Measurements from ENCODE around the gene NPLOC4.
"Not testable (repeated sequence)": the region's sequence is repeated elsewhere in the genome, so short reads cannot be mapped to it uniquely, and the experiment has no call there.

The NPLOC4 gene

DNA sequence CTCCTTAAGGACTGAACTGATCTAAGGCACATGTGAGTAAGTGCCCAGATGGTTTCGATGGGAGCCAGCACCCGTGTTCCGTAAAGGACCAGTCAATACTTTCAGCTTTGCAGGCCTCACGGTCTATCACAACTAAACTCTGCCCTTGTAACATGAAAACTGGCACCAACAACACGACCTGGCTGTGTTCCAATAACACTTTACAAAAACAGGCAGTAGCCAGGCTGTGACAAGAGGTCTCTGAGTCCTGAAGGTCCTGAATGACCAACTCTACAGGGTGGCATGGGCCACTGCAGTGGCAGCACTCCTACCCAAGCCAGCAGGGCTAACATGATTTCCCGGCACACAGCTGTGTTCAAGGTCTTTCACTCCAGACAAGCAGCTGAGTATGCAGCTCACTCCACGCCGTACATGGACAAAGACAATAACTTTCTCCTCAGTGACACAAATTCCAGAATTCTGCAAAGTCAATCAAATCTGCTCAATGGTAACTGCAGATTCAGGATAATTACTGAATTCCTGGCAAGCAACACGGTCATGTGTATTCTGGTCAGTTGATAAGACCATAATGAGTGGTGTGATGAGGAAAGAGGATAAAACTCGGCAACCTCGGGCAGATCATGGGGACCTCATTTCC, 15.3 kb downstream of the NPLOC4 start:
- no peak for DNase-seq

DNA sequence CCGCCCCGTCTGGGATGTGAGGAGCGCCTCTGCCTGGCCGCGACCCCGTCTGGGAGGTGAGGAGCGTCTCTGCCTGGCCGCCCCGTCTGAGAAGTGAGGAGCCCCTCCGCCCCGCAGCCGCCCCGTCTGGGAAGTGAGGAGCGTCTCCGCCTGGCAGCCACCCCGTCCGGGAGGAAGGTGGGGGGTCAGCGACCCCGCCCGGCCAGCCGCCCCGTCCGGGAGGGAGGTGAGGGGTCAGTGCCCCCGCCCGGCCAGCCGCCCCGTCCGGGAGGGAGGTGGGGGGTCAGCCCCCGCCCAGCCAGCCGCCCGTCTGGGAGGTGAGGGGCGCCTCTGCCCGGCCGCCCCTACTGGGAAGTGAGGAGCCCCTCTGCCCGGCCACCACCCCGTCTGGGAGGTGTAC, 18.6 kb downstream of the NPLOC4 start:
- not testable (repeated sequence) for DNase-seq

DNA sequence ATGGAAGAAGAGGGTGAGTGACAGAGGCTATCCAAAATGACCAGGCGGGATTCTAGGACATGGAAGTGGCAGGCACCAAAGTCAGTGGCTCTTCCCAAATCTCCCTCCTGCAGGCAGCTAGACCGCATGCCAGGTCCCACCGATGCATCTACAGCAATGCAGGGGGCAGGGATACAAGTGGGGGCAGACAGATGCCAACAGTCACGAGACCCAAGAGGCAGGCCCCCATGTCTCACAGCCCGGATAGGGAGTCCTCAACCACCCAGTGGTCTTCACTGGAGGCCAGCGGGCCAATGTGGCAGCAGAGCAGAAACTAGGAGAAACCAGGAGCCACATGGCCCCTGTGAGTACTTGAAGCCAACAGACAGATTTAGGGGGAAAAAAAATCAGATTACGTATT, 20.0 kb downstream of the NPLOC4 start:
- DNase-seq: no peak

DNA sequence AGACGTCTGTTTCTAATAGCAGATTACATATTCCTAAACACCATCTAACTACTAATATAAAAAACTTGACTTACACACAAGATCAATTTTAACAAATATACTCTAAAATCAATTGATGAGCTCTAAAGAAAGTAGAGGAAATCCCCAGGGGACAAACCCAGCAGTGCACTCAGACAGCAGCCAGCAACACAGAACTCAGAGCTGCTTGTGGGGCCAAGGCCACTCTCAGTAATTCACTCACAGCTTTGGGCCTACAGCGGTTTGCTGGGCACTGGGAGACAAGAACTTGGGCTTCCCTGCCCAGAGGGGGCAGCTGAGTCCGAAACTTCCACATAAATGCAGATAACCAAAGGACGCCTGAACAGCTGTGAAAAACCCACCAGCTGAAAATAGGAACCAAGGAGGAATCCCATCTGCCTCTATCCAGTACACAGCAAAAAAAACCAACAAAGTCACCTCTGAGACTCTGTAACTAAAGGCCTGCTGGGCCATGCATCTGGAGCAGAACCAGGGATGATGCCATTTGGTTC, 21.4 kb downstream of the NPLOC4 start:
- DNase-seq: no peak

DNA sequence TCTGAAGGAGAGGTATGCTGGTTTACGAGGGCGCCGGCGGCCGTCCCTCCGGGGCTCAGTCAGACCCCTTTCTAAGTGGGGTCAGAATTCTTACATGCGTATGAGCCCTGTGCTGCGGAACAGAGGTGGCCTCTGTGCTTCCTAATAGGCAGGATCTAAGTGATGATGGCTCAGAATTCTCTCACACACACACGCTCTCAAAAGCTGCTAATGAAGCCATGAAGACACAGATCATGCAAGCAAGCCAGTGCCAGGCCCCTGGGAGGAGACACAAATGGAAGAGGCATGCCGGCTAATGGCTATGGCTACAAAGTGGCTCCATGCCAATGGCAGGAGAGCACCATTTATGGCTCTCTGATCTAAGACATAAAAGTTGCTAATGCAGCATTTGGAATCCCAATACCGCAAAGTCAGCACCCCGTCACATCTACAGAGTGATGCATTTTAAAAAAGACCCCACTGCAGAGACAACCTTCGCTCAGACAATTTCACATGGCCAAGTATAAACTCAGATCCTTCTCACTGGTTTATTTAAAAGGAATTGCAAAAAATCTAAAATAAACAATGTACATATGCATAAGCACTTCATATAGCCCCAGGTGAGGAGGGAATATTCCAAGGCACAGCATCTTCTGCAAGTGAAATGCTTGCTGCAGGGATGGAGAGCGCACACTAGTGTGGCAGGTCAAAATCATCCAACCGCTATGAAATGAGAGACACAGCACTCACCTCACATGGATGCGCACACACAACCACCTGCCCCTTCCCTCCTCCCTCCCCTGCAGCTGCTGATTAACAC, 24.5 kb downstream of the NPLOC4 start:
- DNase-seq: no peak

DNA sequence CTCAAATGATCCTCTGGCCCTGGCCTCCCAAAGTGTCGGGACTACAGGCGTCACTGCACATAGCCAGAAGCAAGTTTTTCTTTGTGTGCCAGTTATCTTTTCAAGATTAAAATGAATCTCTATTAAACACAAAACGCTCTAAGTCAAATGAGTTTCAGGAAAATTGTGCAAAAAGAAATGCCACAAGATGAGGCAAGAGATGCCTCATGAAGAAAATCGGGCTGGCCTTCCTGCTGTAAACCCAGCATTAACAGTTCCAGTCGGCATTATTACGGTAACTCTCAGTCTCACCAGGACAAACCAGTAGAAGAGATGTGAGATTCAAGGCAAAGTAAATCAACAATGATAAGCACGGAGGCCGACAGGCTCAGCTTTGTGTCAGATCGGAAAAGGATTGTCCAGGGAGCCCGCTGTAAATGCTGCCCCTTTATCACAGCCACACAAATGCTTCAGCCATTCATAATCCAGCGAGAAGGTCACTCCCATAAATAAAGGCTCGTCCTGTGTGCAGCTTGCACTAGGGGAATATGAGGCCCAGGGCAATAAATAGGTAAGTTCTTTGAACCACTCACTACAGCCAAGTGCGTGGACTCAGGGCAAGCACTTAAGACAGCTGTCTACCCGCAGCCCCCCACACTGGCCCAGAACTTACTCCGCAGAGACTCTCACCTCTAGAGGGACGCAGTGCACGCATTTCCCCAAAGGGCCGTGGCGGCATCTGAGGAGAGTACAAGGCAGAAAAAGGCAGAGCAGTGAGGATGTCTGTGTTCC, 27.2 kb downstream of the NPLOC4 start:
- no peak for DNase-seq

DNA sequence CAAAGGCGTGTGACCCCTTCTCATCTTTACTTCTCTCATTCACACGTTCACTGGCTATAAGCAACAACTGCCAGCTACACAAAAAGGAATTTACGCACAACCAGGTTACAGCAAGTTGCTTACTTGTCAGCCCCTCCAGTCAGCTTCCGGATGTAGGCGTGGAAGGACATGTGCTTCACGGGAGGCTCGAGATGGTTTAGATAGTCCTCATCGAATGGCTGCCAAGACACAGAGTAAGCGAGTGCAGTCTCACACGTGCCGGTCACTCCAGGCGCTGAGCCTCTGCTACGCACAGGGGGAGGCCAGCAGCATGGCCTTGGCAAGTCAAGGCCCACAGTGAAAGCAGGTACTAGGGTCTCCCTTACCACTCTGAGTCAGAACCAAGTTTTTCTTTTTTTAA, 28.3 kb downstream of the NPLOC4 start:
- no peak for DNase-seq

DNA sequence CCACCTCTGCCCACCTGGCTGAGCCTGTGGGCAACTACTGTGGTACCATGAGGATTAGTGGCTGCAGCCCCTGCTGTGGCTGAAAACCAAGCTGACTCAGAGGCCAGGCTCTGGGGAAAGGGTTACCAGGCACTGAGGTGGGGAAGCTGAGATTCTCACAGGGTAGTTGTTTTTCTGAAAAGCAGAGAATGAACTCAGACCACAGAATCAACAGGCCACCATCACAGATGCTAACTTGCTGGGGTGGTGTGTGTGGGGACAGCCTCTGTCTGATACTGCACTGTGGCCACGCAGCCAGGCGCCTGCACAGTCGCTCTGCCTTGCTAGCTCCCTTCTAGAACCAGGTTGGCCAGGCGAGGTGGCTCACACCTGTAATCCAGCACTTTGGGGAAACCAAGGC, 28.8 kb downstream of the NPLOC4 start:
- no peak for DNase-seq

DNA sequence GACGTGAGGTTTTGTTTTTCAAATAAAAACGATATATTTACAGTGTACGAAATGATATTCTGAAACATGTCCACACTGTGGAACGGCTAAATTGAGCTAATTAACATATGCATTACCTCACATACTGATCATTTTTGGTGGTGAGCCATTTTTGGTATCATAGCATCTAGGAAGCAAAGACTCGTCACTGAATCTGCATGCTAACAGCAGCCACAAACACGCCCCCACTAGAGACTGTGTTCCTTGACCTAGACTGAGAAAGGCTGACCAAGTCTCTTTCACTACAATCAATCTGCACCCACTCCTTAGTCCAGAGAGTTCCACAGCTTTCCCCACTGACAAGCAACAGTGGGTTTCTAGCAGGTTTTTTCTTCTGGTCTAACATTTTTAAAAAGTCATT, 29.5 kb downstream of the NPLOC4 start:
- DNase-seq: no peak

DNA sequence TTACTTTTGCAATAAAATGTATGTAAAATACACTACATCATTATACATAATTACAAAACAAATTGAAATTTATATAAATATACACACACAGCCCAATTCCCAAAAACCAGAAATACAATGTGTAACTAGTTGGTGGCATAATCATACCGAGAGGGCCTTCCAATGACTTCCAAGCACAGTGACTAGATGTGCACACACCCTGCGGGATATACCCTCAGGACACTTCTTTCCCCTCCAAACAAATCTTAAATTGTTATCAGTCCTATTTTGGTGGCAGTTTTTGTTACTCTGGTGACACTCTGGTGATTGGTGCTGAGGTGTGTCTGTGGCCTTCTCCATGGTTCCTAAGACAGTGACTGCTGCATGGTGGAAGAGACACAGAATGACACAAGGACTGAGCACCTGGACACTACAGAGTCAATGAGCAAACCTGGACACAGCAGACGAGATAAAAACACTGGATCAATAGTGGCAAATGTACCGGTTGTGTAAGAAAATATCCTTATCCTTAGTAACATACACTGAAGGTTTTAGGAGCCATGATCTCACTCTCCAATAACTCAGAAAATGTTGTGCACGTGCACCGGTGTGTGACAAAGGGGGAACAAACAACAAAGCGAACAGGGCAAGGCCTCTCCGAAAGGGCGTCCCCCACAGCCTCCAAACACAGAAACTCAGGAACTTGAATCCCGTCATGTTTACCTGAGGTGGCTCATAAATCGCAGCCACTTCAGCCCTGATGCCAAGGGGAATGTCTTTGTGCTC, 32.9 kb downstream of the NPLOC4 start:
- no peak for DNase-seq

DNA sequence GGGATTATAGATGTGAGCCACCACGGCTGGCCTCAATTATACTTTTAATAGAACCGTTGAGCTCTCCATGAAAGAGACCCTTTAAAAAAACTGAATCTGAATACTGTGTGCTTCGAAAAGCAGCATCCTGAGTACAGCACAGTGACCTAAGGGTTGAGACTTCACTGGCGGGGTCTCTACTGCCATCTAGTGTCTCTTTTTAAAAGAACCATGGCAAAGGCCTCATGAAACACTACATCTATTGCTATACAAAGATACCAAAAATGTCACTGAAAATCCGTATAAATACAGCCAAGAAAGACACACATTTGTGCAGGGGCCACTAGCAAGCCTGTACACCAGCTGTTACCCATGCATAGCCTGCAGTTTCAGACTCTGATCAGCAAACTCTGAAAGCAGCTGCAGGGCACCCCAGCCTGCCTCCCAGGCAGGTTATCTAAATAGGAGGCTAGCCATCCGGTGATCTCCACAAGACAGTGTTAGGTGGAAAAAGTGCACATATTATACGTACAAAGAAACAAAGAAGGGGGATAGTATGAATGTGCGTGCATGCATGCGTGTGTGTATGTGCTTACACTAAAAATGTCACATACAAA, 35.3 kb downstream of the NPLOC4 start:
- DNase-seq: peak; percentile 73

DNA sequence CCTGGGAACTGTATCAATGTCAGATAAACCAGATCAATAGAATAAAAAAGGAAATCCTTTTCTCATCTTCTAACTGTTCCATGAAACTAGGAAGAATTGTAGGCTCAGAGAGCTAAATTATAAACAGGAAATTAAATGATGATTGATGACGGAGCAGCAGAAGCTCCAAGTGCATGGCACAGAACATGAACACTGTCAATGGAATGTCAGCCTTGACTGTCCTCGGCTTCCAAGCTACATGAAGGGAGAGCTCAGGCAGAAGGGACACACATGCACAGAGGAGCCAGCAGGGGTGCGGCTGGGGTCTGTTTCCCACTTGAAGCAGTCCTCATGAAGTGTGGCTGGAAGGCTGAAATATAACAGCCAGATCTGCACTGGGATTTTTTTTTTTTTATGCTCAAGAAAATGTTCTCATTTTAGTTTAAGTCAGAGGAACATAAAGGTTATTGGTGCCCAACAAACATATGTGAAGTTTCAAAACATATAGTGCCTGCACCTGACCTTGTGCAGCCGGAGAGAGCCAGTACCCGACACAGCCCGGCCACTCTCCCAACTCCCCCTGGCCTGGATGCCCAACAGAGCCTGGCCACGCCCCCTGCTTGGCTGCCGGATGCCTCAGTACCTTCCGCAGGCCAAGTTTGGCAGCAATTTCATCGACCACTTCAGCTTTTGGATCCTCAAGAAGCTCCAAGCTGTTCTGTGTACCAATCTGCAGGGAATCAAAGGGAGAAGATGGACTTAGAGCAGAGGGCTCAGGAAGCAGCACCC, 37.0 kb downstream of the NPLOC4 start:
- no peak for DNase-seq

DNA sequence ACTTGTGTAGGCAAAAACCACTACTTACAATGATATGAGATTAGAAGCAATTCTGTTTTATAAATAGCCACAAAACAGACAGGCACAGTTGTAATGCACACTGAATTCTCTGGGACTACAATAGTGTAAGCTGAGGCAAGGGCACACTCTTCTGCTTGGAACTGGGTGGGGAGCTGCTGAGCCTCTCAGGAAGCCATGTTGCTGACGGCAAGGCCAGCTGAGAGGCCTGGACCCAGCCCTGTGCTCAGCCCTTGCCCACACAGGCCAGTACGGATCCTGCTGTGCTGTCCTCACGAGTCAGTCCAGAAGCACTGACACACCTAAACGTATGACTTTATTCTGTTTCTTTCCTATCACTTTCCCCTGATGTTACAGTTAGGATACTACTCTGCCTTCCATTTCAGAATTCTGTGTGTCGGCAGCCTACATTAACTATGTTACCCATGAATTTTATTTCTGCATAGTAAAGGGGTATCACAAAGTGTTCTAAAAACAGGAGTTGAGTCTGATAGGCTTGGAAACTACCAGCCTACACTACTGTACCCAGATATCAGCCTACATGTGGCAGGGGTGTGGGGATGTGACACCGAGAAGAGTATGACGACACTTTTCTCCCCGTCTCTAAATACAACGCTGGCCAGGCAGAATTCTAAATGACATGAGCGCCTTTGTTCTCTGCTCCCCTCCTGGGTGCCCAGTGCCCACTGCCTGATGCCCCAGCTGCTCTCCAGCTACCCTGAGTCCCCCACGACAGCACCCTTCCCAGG, 43.6 kb downstream of the NPLOC4 start:
- DNase-seq: no peak

DNA sequence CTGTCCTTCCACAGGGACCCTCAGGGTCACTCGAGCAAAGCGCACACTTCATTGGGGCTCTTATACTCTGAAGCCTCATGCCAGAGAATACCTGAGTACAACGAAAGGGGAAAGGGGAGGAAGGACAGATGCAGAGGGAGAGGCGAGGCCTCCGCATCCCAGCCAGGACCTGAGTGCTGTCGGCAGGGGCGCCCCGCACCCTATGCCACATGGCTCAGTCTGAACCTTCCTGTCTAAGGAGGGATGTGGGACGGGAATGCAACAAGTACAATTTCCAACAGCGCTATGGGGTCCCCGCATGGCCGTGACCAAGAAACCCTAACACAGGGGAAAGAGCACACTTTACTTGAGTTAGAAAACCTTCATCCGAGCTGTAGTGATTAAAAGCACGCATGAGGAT, 44.9 kb downstream of the NPLOC4 start:
- DNase-seq: no peak

DNA sequence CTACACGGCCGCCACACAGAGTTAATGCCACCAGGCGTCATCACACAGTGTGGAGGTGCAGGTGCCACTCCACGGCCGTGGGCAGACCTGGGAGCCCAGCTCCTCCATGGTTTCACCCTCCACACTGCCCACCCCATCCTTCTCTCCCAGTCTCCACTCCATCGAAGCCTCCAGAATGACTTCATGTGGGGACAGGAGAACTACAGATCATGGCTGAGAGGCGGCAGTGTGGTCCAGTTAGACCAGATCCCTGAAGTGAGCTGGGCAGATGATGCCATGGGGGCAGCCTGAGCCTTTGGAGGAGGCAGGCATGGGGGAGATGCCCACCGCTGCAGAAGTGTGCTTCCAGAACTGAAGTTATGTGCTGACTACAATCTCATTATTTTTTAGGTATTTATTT, 46.8 kb downstream of the NPLOC4 start:
- no peak for DNase-seq

DNA sequence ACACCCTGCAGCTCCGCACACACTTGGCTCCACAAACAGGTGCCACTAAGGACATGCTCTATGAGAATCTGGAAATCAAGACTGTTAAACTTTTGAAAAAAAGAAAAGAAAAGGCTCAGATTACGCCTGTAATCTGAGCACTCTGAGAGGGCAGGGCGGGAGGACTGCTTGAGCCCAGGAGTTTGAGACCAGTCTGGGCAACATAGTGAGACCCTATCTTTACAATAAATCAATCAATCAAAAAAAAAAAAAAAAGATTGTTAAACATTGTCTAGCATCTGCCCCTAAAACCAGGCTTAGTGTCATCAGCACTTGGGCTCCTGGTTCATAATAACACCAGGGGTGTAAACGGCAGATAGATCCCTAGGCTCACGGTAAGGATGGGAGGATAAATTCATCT, 47.3 kb downstream of the NPLOC4 start:
- DNase-seq: no peak

DNA sequence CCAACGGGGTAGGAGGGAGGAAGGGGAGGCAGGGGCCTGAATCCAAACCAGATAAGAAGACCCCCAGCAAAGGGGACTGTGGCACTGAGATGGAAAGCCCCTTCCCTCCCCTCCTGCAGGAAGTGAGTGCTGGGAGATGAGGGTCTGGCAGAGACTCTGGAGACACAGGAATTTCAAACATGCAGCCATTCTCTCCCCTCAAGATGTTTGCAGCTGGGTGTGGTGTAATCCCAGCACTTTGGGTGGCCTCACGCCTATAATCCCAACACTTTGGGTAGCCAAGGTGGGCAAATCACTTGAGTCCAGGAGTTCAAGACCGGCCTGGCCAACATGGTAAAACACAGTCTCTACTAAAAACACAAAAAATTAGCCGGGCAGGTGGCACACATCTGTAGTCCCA, 50.8 kb downstream of the NPLOC4 start:
- no peak for DNase-seq

DNA sequence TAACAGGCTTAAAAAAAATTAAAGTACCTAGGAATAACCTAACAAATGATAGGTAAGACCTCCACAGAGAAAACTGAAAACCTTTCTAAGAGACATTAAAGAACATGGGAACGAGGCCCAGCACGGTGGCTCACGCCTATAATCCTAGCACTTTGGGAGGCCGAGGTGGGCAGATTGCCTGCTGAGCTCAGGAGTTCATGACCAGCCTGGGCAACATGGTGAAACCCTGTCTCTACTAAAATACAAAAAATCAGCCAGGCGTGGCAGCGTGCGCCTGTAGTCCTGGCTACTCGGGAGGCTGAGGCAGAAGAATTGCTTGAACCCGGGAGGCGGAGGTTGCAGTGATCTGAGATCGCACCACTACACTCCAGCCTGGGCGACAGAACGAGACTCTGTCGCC, 52.1 kb downstream of the NPLOC4 start:
- not testable (repeated sequence) for DNase-seq

DNA sequence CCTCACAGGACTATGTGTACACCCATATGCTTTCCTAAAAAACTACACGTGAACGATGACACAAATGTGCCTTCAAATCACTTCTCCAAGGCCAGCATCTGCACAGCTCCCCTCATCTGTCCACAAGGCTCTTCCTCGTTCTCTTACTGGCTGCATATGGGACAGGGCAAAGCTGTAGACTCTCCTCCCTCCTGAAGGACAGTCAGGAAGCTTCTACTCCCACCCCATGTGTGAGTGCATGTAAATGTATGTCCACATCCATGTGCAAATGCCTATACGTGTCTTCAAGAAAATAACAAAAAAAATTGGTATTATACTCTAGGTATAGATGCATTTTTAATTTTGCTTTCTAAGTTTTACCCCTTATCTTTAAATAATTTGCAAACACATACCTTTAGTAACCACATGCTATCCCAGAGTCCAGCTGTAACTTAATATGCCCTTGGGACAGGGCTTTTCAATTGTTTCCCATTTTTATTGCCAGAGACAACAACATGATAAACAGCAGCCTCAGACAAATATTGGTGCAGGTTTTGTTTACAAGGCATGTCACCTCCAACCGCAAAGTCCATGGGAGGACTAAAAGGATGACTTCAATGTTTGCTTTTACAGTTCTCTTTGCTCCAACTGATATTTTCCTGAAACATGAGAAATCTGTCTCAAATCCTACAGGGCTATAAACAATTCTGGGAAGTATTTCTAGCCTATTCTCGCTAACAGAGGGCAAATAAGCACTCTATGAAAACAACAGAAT, 53.1 kb downstream of the NPLOC4 start:
- no peak for DNase-seq

DNA sequence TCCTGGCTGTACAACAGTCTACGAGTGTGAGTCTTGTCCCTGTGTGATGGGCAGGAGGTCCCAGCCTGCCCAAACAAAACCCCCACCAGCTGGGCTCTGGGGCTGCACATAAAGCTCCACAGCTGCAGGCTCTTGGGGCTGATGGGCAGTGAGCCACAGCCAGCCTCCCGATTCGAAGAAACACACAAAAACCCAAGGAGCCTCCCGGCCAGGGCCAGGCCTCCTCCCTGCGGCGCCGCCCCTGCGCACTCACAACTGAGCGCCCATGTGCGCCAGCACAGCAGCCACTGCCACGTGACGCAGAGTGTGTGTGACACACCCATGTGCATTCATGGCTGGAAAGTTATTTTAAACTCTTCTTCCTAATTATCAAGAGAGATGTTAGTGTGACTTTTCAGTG, 54.2 kb downstream of the NPLOC4 start:
- no peak for DNase-seq

Measured in activated CD4-positive, alpha-beta T cell treated with anti-CD3 and anti-CD28 coated beads, Interleukin-2, Interleukin-6, amounts not matched to agents 100 ng/mL and 50 ng/mL, durations not matched to agents 16 hours and 8 hours (primary cell).